Activated CD4-positive, alpha-beta T cell treated with anti-CD3 and anti-CD28 coated beads, Interleukin-2, amount 50 U/mL, for 16 hours (primary cell): ENCODE measurements around the gene ADPRHL1.

ENCODE experiments used
- DNase-seq: peaks from one replicate; pipeline ENCODE4 v3.0.0-alpha.2; 2020

ADPRHL1 gene

DNA sequence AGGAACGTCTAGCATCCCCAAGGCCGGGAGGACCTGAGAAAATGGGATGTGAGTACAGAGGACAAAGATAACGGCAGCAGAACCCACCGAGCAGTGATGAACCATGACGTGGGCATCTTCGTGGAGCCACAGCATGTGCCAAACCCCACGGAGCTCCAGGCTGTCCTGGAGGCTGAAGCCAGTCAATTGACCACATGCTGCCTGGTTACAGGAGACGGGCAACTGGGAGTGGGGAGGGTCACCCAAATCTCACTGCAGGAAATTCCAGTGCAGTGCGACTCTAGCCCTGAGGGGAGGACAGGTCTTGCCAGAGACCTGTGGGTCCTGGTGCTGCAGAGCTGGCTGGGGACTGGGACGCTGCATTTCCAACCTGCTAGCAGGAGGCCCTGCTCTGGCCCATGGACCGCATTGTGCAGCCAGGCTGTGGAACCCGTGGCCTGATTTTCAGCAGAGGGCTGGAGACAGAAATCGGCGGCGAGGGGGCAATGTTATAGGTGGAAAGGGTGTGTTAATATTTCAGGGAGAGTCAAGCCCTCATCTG is 86.2 kb downstream of the ADPRHL1 start:
- no peak for DNase-seq

DNA sequence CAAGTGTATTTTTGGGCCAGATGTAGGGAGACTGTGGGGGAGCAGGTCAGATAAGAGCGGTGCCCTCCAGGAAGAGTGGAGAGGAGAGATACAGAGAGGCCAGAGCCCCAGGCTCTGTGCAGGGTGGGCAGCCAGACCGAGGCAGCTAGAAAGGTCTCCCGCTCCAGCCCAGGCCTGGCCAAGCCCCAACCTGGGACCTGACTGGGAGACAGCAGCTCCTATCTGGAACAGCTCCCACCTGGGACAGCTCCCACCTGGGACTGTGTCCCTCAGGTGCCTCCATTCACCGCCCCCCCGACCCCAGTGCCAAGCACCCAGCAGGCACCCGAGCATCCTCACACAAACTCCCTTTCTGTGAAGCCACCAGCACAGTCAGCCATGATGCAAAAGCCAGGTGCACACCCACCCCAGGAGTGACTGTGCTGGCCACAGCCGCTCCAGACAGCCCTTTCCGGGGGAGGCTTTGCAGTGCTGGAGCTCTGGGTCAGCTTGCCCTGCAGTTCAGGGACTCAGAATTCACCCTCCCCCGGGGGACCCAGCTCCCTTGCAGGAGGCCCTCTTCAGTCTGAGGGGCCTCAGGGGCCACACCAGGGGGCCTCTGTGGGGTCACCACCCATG is 87.2 kb downstream of the ADPRHL1 start:
- no peak for DNase-seq

DNA sequence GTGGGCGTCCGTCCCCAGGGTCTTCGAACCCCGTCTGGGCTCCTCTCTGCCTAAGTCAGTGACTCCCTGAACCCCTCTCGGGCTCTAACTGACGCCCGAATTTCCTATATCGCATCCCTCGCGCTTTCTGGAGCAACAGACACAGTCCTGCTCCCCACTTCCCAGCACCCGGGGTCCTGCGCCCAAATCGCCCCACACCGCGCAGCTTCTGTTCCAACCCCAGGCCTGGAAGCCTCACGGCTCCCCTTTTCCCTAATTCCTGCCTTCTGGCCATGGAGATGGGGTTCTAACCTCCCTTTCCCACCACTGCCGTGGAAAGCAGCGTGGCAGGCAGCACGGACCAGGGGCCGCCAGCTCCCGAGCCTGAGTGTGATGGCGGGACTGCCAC is 87.7 kb downstream of the ADPRHL1 start:
- no peak for DNase-seq

DNA sequence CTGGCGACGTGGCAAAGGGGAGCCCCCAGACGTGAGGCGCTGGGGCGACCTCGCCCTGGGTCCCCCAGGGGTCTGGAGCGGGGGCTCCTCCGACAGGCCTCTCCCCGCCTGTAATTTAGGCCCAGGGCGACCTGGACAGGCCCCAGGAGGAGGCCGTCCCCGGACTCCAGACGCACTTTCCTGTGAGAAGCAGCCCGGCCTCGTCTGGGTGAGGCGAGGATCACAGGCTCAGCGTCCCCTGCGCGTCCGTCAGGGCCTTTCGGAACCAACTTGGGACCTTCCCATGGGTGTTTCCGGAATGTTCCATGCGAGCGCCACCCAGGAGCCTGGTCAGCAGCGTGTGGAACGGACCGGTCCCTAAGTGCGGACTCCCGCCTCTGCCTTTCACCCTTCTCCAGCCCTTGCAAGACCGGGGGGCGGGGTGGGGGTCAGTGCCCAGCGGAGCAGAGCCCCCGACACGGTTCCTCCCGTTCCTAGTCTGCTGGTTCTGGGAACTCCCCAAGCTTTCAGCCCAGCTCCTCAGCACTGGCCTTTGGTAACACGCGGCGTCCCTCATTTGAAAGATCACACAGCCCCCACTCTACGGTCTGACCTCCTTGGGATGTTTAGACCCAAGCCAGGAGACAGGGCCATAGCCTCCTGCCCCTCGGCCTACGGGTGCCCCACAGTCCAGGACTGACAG is 88.2 kb downstream of the ADPRHL1 start:
- no peak for DNase-seq

DNA sequence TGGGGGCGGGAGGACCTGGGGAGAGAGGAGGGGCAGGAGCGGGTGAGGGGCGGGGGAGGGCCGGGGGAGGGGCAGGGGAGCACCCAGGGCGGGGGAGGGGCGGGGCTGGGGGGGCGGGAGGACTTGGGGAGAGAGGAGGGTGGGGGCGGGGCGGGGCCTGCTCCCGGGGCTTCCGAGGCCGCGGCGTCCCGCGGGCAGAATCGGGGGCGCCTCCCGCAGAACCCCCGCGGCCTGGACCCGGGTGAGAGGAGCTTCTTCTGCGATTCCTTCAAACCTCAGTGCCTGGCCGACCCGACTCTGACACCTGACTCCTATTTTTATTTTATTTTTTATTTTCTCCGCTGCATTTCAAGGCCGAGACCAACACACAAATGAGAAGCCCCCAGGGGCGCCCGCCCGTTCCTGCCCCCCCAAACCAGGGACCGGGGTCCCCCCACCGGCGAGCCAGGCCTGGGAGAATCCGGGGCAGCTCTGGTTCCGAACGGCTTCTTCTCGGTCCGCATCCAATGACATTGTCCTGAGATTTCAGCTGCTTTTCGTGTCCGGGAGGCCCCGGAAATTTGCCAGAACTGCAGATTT is 88.9 kb downstream of the ADPRHL1 start:
- DNase-seq = no peak

DNA sequence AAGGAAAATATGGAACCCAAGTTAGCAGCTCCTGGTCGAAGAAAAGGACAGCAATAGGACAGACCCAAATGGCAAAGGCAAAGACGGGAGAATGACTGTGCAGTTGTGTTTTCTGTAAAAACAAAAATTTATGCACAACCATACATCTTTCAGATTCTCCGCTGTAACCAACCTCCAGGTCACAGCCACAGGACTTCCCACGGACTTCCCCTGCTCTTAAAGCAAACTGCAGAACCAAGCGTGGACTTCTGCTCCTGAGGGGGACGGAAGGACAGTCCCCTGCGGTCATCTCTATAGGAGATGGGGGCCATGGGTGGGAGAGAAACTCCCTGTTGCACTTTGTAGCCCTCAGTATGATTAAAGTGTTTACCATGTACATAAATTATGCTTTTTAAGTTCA is 91.9 kb downstream of the ADPRHL1 start:
- DNase-seq = no peak

DNA sequence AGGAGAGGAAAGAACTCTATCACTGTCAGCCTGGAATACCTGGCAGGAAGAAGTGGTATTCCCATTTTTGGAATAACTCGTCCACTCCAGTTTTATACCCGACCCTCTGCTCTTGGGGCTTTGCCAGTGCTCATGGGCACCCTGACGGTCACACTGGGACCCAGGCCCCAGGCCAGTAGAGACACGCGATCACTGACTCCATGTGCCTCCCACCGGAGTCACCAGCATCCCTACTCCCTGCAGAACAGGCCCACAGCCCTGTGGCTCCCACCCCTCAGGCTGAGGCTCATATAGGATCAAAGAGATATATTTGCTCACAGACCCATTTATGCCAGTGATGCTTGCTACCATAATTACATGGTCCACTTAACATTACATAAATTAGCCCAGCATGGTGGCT is 92.8 kb downstream of the ADPRHL1 start:
- no peak for DNase-seq

DNA sequence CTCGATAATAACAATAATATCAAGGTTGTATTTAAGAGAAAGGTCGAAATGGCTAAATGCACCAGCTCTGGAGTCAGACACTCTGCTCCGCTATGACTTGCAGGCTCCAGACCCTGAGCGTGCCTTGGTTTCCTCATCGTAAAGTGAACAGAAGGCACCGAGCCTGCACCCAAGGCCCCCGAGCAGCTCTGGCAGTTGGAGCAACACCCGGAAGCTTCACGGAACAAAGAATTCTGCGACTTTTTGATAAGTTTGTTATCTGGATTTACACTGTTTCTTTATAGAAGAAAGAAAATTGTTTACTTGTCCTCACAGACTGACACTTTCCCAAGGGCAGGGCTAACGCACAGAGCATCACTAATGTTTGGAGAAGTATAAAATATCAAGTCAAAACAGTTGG is 93.7 kb downstream of the ADPRHL1 start:
- no peak for DNase-seq

DNA sequence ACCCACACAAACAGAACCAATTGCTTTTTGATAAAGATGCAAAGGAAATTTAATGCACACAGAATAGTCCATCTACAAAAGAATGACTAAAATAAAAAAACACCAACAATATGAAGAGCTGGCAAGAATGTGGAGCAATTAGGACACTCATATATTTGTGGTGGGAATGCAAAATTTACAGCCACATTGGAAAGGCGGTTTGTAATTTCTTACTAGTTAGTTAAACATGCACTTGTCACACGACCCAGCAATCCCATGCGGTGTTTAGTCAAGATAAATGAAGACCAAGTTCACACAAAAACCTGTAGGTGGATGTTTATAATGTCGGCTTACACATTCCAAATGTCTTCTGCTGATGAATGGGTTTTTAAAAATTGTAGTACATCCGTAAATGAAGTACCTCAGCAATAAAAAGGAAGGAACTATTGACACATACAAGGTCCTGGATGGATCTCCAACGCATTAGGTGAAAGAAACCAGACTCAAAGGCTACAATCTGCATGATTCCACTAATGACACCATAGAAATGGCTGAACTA is 94.6 kb downstream of the ADPRHL1 start:
- DNase-seq = no peak

DNA sequence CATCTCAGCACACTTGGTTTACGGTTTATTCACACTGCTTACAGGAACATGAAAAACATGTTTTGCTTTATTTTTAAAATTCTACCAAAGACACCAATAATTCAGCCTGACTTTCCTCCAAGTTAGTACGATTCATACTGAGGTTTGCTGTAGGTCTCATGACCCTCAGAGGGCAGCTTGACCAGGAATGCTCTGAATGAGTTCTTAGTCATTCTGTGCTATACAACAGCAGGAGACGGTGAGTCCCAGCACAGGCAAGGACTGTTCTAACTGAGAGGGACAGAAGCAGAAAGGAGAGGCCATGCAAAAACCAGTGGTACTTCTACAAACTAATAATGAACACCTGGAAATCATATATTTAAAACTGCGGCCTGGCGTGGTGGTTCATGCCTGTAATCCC is 95.8 kb downstream of the ADPRHL1 start:
- no peak for DNase-seq

DNA sequence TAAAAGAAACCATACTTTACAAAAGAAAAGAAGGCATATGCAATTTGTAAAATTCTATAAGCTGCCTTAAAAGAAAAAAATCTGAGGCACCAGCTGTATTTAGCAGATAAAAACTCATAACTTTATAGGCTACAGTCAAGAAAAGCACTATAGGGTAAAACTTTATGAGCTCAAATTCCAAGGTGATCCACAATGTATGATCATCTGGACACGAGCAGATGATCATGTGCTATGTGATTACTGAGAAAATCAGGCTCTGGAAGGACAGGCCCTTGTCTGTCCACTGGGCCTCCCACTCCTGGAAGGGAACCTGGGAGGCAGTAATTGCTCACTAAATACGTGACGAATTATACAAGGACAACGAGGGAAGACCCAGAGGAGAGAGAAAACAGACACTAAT is 96.7 kb downstream of the ADPRHL1 start:
- no peak for DNase-seq

DNA sequence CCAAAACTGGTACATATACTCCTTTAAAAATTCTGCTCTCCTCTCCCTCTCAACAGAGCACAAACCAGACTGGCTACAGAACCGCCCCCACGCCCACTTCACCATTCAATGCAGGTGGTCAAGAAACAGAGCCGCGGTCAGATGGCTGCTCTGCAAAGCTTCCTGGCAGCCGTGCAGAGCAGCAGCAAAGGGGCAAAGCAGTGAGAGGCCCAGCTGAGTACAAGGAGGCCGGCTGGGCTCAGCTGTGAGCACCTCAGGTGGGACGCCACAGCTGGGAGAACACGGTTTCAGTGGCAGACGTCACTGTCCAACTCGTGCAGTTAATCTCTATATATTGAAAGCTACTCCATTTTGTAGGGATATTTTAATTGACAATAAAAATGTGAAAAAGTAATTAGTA is 97.7 kb downstream of the ADPRHL1 start:
- no peak for DNase-seq

DNA sequence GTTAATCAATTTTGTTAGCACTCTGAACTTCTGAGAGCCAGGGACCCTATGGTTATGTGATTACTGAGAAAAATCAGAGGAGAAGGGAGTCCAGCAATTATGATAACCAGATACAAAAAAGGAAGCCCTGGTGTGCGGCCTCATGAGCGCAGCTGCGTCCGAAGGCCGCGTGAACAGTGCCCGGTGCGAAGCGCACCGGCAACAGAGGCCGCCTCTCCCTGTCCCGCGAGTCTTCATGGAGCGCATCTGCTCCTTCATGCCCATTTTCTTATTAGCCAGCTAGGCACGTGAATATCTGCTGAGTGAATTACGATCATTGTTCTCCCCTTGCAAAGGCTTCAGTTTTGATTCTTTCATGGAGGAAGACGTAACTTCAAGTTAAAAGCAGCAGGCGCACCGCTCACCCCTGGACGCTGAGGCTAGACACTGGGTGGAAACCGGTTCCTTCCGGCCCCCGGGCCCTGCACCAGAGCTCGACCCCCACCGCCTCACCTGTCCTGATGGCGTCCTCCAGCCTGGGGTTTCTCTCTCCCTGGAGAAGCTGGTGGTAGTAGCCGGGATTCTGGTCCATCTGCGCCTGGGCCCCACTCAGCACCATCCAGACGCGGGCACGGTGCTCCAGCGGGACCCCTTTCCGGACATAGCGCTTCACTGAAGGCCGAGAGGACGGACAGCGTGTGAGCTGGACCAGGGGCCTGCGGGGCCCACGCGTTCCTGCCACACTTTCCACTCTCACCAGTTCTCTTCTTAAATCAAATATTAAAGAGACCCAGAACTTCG is 98.3 kb downstream of the ADPRHL1 start:
- no peak for DNase-seq

DNA sequence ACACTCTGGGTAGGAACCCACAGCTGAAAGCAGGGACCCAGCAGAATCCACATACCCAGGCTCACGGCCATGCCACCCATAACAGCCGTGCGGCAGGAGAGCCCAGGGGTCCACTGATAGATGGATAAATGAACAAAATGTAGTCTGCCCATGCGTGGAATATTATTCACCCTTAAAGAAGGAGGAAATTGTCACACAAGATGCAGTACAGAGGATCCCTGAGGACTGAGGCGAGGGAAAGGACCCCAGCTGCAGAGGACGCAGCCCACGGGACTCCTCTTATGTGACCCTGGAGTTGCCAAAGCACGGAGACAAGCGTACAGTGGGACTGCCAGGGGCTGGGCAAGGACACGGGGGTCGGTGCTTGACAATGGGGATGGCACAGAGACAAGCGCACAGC is 100.0 kb downstream of the ADPRHL1 start:
- DNase-seq = no peak

DNA sequence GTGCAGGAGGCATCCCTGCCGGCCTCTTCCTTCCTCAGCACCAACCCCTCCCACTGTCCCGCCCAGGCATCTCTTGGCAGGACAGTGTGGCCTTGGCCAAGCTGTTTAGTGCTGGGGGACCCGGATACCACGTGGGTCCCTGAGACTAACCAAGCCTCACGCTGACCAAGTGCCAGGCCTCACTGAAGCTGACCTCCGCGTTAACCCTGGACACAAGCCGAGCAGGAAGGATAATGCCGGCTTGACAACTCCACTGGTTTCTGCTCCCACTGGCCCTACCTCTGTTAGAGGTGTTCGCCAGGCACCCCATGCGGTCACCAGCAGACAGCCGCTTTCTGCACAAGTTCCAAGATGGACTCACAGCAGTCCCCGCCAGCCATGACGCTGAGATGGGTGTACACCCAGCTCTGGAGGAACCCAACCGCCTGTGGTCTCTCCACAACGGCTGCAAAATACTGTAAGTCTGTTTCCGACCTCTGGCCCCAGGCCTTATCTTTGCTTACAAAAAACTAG is 101.7 kb downstream of the ADPRHL1 start:
- no peak for DNase-seq

DNA sequence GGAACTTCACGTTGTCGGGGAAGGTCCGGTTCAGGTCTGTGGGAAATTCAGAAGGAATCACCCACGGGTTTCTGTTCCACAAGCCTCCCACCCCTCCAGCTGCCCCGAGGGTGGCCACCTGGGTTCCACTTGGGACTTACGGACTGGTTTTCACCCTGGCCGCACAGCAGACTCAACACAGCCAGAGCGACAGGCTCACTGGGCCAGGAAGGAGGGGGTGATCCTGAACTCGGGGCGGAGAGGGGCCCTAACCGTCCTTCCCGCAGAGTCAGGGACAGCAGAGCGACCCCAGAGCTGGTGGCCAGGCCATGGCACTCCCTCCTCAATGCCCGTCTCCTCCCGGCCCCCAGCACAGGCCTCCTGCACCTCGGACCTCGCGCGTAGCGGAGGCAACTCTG is 102.4 kb downstream of the ADPRHL1 start:
- no peak for DNase-seq

DNA sequence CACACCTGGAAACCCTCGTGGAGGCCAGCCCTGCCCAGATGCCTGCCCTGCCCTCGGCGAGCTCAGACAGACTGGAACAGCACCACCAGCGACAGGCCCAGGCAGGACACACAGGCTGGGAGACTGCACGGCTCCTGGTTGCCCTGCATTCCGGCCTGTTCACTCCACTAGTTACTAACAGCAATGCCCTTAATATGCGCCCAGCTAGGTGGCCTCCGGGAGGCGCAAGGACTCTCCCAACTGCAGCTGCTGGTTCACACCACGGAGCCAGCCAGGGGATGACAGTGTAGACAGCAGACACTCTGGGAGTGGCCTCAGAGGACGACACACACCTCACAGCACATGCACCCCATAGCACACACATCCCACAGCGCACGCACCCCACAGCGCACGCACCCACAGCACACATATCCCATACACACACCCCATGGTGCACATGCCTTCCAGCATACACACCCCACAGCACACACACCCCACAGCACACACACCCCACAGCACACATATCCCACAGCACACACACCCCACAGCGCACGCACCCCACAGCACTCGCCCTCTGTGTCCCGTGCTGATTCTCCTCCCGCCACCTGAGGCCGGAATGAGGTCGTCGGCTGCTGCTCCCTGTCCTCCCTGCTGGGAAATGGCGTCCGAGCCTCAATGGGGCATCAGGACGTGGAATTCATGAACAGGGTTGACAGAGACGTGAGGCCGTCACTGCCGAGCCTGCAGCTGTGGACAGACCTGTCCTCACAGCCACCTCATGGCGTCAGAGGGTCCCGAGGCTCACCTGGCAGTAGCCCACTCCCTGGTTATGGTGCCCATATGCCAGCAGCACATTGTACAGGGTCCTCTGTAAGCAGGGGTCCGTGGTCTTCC is 103.0 kb downstream of the ADPRHL1 start:
- DNase-seq = no peak
